Muscle layer of colon (tissue), 2 donors: ENCODE measurements around the gene UGT3A1.
"Not testable (repeated sequence)": the region's sequence is repeated elsewhere in the genome, so short reads cannot be mapped to it uniquely, and the experiment has no call there.

Experiments used
- H3K27ac ChIP-seq: one replicate; pipeline ENCODE4 v1.7.0; 2013; ENCODE audit warnings: low read depth, mild to moderate bottlenecking, low read length, moderate library complexity
- H3K27me3 ChIP-seq, 2 donors: one replicate each; pipeline ENCODE4 v1.7.0; 2013; ENCODE audit warnings: low read length in 2 of 2, mild to moderate bottlenecking in 2 of 2; ENCODE audit not compliant: insufficient read depth in 2 of 2, control insufficient read depth in 1 of 2
- H3K36me3 ChIP-seq: one replicate; pipeline ENCODE4 v1.7.0; 2013; ENCODE audit warnings: mild to moderate bottlenecking, low read length; ENCODE audit not compliant: insufficient read depth
- H3K4me1 ChIP-seq: one replicate; pipeline ENCODE4 v1.7.0; 2013; ENCODE audit warnings: mild to moderate bottlenecking, low read length; ENCODE audit not compliant: insufficient read depth
- H3K4me3 ChIP-seq, 2 donors: one replicate each; pipeline ENCODE4 v1.7.0; 2013; ENCODE audit warnings: low read length in 2 of 2, low read depth in 1 of 2, mild to moderate bottlenecking in 1 of 2, moderate library complexity in 1 of 2
- H3K9ac ChIP-seq: one replicate; pipeline ENCODE4 v1.7.0; 2013; ENCODE audit warnings: low read length
- H3K9me3 ChIP-seq: one replicate; pipeline ENCODE4 v1.7.0; 2013; ENCODE audit warnings: mild to moderate bottlenecking, low read length
- donor health status: abdominal sarcoma.
- donor health status: Adenocarcinoma of cecum.

The UGT3A1 gene, protein sequence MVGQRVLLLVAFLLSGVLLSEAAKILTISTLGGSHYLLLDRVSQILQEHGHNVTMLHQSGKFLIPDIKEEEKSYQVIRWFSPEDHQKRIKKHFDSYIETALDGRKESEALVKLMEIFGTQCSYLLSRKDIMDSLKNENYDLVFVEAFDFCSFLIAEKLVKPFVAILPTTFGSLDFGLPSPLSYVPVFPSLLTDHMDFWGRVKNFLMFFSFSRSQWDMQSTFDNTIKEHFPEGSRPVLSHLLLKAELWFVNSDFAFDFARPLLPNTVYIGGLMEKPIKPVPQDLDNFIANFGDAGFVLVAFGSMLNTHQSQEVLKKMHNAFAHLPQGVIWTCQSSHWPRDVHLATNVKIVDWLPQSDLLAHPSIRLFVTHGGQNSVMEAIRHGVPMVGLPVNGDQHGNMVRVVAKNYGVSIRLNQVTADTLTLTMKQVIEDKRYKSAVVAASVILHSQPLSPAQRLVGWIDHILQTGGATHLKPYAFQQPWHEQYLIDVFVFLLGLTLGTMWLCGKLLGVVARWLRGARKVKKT

GRCh38 chr5:35990941-35991611 lies at the start of gene UGT3A1:
TSS of gene UGT3A1 (minus strand) at chr5:35991390. CDS start at chr5:35991240, 150 bp downstream.
- no peak within 1 kb of the TSS for H3K9ac ChIP-seq
- no peaks in the 10 kb centered on the region for H3K4me1 ChIP-seq
- no peaks in the 10 kb centered on the region for H3K9me3 ChIP-seq
- H3K27ac ChIP-seq: no peak within 1 kb of the TSS
- H3K36me3 ChIP-seq: no peaks in the 10 kb centered on the region
- H3K27me3 ChIP-seq: no peaks in the 10 kb centered on the region
- H3K4me3 ChIP-seq: no peak within 1 kb of the TSS

DNA sequence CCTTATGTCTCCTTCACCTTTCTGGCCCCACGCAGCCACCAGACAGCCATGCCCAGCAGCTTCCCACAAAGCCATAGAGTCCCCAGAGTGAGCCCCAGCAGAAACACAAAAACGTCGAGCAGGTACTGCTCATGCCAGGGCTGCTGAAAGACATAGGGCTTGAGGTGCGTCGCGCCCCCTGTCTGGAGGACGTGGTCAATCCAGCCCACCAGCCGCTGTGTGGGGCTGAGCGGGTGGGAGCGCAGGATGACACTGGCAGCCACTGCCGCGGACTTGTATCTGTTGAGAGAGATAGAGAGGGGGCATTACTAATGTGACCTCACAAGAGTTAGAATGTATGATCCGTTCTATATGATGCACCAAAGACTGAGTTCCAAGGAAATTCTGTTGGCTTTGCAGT lies 44.5 kb upstream of the UGT3A1 start:
- H3K9me3 ChIP-seq: no peaks in the 10 kb centered on the region
- no peak overlapping the region for H3K9ac ChIP-seq
- no peak overlapping the region for H3K4me3 ChIP-seq
- H3K27me3 ChIP-seq: no peaks in the 10 kb centered on the region
- no peaks in the 10 kb centered on the region for H3K4me1 ChIP-seq
- no peak overlapping the region for H3K27ac ChIP-seq
- H3K36me3 ChIP-seq: no peaks in the 10 kb centered on the region

DNA sequence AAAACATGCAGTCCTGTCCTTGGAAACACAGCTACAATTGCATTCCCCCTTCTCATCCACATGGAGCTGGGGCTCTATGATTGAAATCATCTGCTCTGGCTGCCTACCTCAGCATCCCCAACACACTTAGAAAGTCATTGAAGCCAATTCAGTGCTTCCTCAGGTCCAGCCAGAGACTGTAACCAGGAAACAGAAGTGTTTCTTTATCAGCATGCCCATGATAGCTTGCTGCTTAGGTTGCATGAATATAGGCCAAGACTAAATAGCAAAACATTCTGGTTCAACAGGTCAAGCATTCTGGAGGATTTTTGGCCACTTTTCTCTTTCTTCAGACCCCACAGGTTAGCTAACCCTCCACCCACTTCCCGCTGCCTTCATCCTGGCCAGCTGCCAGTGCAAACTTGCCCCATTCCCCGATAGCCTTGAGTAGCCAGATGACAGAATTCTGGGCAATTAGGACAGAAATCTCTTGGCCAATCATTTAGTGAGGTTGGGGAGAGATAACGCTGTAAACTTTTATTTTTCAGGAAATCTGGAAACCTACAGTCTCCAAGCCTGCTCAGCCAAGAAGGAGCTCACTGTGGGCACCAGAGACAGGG lies 43.4 kb upstream of the UGT3A1 start:
- not testable (repeated sequence) for H3K27ac ChIP-seq, H3K4me3 ChIP-seq, H3K4me1 ChIP-seq, H3K27me3 ChIP-seq, H3K9me3 ChIP-seq, H3K36me3 ChIP-seq, H3K9ac ChIP-seq

GRCh38 chr5:36033486-36033885 lies 42.3 kb upstream of the UGT3A1 start:
- no peaks in the 10 kb centered on the region for H3K9me3 ChIP-seq
- no peak overlapping the region for H3K27ac ChIP-seq
- H3K36me3 ChIP-seq: no peaks in the 10 kb centered on the region
- no peaks in the 10 kb centered on the region for H3K27me3 ChIP-seq
- no peak overlapping the region for H3K9ac ChIP-seq
- no peaks in the 10 kb centered on the region for H3K4me1 ChIP-seq
- no peak overlapping the region for H3K4me3 ChIP-seq

GRCh38 chr5:36033047-36033446 lies 41.9 kb upstream of the UGT3A1 start:
- no peaks in the 10 kb centered on the region for H3K9me3 ChIP-seq
- H3K27ac ChIP-seq: no peak overlapping the region
- H3K4me1 ChIP-seq: no peaks in the 10 kb centered on the region
- no peak overlapping the region for H3K4me3 ChIP-seq
- H3K9ac ChIP-seq: no peak overlapping the region
- H3K36me3 ChIP-seq: no peaks in the 10 kb centered on the region
- no peaks in the 10 kb centered on the region for H3K27me3 ChIP-seq

GRCh38 chr5:36031223-36031622 lies 40.0 kb upstream of the UGT3A1 start:
- no peaks in the 10 kb centered on the region for H3K27me3 ChIP-seq
- no peak overlapping the region for H3K9ac ChIP-seq
- no peak overlapping the region for H3K27ac ChIP-seq
- no peaks in the 10 kb centered on the region for H3K4me1 ChIP-seq
- H3K4me3 ChIP-seq: no peak overlapping the region
- H3K9me3 ChIP-seq: no peaks in the 10 kb centered on the region
- H3K36me3 ChIP-seq: no peaks in the 10 kb centered on the region

DNA sequence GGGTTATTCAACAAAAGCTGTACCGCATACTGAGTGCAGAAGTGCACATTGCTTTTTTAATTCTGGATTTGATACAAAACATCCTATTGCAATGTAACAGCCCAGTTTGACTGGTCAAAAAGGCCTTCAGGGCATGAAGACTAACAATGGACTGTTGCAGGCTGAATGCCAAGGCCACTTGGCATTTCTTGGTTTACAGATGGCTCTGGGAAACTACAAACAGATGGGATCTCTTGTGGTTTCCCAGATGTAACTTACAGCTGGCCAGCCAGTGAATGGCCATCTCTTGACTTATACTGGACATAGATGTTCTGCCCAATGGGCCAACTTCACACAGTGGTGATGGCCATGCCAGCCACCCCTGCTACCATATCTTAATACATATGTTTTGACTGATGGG lies 38.7 kb upstream of the UGT3A1 start:
- H3K27ac ChIP-seq: no peak overlapping the region
- H3K4me3 ChIP-seq: no peak overlapping the region
- no peaks in the 10 kb centered on the region for H3K27me3 ChIP-seq

DNA sequence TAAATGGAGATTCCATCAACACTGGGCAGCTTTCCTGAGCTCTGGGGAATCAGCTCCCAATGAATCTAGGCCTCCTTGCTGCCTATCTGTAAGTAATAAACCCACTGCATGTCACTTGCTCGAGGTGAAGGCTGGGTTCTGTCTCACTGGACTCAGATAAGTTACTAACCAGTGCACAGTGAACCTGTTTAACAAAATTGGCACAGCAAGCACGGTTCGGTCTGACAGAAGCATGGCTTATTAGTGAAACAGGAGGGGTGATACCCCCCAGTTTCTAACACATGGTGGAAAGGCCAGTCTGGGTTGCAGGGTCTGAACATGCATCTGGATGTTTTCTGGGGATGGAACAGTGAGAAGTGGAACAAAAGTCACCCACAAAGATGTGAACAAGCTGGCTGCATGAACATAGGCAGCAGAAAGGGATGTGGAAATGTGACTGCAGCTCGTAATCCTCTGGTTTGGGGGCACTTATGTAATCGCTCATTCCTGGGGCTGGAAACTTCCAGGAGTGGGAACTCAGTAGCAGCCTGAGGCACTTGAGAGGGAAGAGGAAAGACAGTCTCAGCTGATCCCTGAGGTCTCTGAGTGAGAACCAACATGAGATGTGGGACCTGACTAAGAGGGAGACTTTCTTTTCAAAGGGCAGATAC lies 37.8 kb upstream of the UGT3A1 start:
- Histone ChIP-seq H3K9ac (no peak overlapping the region), H3K27me3 (no peaks in the 10 kb centered on the region), H3K4me1 (no peaks in the 10 kb centered on the region), H3K4me3 (no peak overlapping the region), H3K9me3 (no peaks in the 10 kb centered on the region), H3K36me3 (no peaks in the 10 kb centered on the region), H3K27ac (no peak overlapping the region)

More for the DNA sequence above, 38.7 kb upstream of the UGT3A1 start:
- no peak overlapping the region for H3K9ac ChIP-seq
- no peaks in the 10 kb centered on the region for H3K9me3 ChIP-seq
- no peaks in the 10 kb centered on the region for H3K4me1 ChIP-seq
- no peaks in the 10 kb centered on the region for H3K36me3 ChIP-seq

- no peaks in the 10 kb centered on the region for H3K36me3 ChIP-seq
- no peaks in the 10 kb centered on the region for H3K27me3 ChIP-seq
- no peak overlapping the region for H3K27ac ChIP-seq
- H3K4me3 ChIP-seq: no peak overlapping the region
- no peaks in the 10 kb centered on the region for H3K9me3 ChIP-seq
- no peaks in the 10 kb centered on the region for H3K4me1 ChIP-seq
- H3K9ac ChIP-seq: no peak overlapping the region
Measured at GRCh38 chr5:36027711-36028110, 36.5 kb upstream of the UGT3A1 start.

- Histone ChIP-seq H3K4me1 (no peaks in the 10 kb centered on the region), H3K27ac (no peak overlapping the region), H3K9me3 (no peaks in the 10 kb centered on the region), H3K27me3 (no peaks in the 10 kb centered on the region), H3K9ac (no peak overlapping the region), H3K36me3 (no peaks in the 10 kb centered on the region), H3K4me3 (no peak overlapping the region)
Measured at GRCh38 chr5:36026706-36027465, 35.7 kb upstream of the UGT3A1 start.

- not testable (repeated sequence) for H3K9me3 ChIP-seq
Measured at GRCh38 chr5:36022246-36022645, 31.1 kb upstream of the UGT3A1 start.

More at GRCh38 chr5:36022246-36022645, 31.1 kb upstream of the UGT3A1 start:
- not testable (repeated sequence) for H3K4me3 ChIP-seq, H3K9ac ChIP-seq, H3K27me3 ChIP-seq, H3K36me3 ChIP-seq, H3K4me1 ChIP-seq, H3K27ac ChIP-seq
